HEK293T (cell line): ENCODE results near the gene UBASH3A.

ENCODE experiments used
- CTBP1 ChIP-seq: fragments of 450-650 bp; IDR thresholded peaks from 2 replicates; pipeline ENCODE4 v1.6.1; 2016; ENCODE audit warnings: borderline replicate concordance
- L3MBTL2 ChIP-seq: fragments of 450-650 bp; conservative IDR thresholded peaks from 2 replicates; pipeline ENCODE4 v1.6.1; 2016; ENCODE audit warnings: mild to moderate bottlenecking
- SUZ12 ChIP-seq: fragments of 450-650 bp; IDR thresholded peaks from 2 replicates; pipeline ENCODE4 v1.6.1; 2016; ENCODE audit warnings: mild to moderate bottlenecking

- TF ChIP-seq L3MBTL2 (no peak), CTBP1 (no peak), SUZ12 (no peak)
Observed at GRCh38 chr21:42490720-42491119, 87.0 kb downstream of the UBASH3A start.
